DOHH2 (cell line): ENCODE results near the gene METTL16.

Experiments
- EZH2phosphoT487 ChIP-seq: fragments of 200-600 bp; sonication (generic); IDR thresholded peaks from 2 replicates; pipeline ENCODE4 v1.6.1; 2017; ENCODE audit warnings: borderline replicate concordance, mild to moderate bottlenecking, antibody characterized with exemption, low read length, moderate library complexity, mixed read lengths
- TF ChIP-seq, protein P1 (sequence below): fragments of 200-600 bp; sonication (generic); IDR thresholded peaks from one replicate; pipeline ENCODE4 v1.5.1; 2014; ENCODE audit warnings: antibody characterized with exemption, mild to moderate bottlenecking, low read depth, low read length; ENCODE audit not compliant: poor library complexity, severe bottlenecking

DNA sequence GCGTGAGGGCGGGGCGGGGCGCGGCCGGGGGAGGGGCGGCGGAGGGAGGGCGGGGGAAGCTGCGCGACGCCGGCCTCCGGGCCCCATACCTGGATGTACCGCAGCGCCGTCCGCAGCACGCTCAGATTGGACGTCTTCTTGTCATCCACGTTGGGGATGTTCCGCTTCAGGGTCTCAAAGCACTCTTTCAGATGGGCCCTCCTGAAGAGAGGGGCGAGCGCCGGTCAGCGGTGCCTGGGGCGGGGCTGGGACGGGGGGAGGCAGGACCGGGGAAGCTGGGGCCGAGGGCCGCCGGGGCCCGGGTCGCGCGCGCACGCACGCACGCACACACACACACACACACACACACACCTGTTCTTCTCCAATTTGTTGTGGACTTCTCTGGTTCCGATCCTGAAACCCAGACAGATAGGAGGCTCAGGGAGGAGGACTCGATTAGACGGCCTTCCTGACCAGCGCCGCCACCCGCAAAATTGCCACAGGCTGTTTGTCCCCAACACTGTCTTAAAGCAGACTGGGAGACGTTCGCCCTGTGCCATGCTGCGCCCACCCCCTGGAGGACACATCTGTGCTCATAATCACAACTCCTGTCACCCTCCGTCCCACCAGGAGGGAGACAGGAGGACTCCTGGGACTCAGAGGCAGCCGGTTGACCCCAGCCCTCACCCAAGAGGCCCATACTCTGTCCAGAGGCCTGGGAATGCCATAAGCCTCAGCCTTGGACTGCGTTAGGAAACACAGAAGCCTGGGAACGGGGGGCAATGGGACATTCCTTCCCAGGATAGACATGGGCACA lies 117.5 kb downstream of the METTL16 start:
- TF ChIP-seq, protein P1, sequence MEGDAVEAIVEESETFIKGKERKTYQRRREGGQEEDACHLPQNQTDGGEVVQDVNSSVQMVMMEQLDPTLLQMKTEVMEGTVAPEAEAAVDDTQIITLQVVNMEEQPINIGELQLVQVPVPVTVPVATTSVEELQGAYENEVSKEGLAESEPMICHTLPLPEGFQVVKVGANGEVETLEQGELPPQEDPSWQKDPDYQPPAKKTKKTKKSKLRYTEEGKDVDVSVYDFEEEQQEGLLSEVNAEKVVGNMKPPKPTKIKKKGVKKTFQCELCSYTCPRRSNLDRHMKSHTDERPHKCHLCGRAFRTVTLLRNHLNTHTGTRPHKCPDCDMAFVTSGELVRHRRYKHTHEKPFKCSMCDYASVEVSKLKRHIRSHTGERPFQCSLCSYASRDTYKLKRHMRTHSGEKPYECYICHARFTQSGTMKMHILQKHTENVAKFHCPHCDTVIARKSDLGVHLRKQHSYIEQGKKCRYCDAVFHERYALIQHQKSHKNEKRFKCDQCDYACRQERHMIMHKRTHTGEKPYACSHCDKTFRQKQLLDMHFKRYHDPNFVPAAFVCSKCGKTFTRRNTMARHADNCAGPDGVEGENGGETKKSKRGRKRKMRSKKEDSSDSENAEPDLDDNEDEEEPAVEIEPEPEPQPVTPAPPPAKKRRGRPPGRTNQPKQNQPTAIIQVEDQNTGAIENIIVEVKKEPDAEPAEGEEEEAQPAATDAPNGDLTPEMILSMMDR = no peak
- TF ChIP-seq EZH2phosphoT487 = no peak
